Measurements from ENCODE around the gene PCDHGA1. TPM values are rescaled to one million over a fixed set of nuclear protein-coding genes. Genes with fewer than 3 reads are reported as not detected.

The PCDHGA1 gene
- total RNA-seq, 1 experiment from 2014 or later: 0.63 TPM

- Histone ChIP-seq H4K91ac (ENCODE audit: insufficient read length, low read depth, low read length) (no peak within 1 kb of the TSS), H4K5ac (ENCODE audit: insufficient read length, low read depth, low read length) (no peak within 1 kb of the TSS), H2AK5ac (ENCODE audit: insufficient read length, low read length) (no peak within 1 kb of the TSS), H3K27me3 (ENCODE audit: insufficient read depth, low read length) (no peaks in the 10 kb centered on the region), H3K79me2 (ENCODE audit: insufficient read depth, low read length) (no peaks in the 10 kb centered on the region), H3K79me1 (ENCODE audit: insufficient read depth, low read depth, low read length, poor library complexity, severe bottlenecking) (no peaks in the 10 kb centered on the region), H2BK12ac (ENCODE audit: insufficient read length, low read depth, low read length) (no peak within 1 kb of the TSS), H2BK120ac (ENCODE audit: low read depth, low read length, poor library complexity, severe bottlenecking) (no peak within 1 kb of the TSS), H3K9ac (ENCODE audit: extremely low read depth, insufficient read length, low read length) (no peak within 1 kb of the TSS), H3K23me2 (ENCODE audit: insufficient read length, low read depth, low read length, poor library complexity, severe bottlenecking) (no peaks in the 10 kb centered on the region), H2BK5ac (ENCODE audit: insufficient read length, low read length) (no peak within 1 kb of the TSS), H2AFZ (ENCODE audit: low read length) (peak within 1 kb of the TSS; percentile 35), H3K4me2 (ENCODE audit: insufficient read depth, insufficient read length, low read length) (no peak within 1 kb of the TSS), H3T11ph (ENCODE audit: low read length) (no peak within 1 kb of the TSS), H3K4me1 (ENCODE audit: insufficient read depth, low read length) (no peaks in the 10 kb centered on the region), H3K27ac (ENCODE audit: insufficient read length, low read depth, low read length) (no peak within 1 kb of the TSS), H2BK15ac (ENCODE audit: low read depth, low read length) (no peak within 1 kb of the TSS), H3K23ac (ENCODE audit: insufficient read length, low read depth, low read length) (no peak within 1 kb of the TSS), H4K8ac (replicated peaks; ENCODE audit: insufficient read length, low read depth, low read length) (no peak within 1 kb of the TSS), H3K4ac (ENCODE audit: low read depth, low read length) (no peak within 1 kb of the TSS), H3K9me3 (ENCODE audit: control insufficient read depth, low read depth, low read length) (peaks cover 25% of the 10 kb centered on the region), H4K20me1 (ENCODE audit: control insufficient read depth, insufficient read depth, insufficient read length) (no peaks in the 10 kb centered on the region), H3K14ac (ENCODE audit: insufficient read depth, low read length) (no peak within 1 kb of the TSS), H2BK20ac (ENCODE audit: low read depth, low read length, poor library complexity, severe bottlenecking) (no peak within 1 kb of the TSS), H3K18ac (ENCODE audit: insufficient read length, low read depth, low read length) (no peak within 1 kb of the TSS), H3K56ac (ENCODE audit: insufficient read length, low read depth, low read length) (no peak within 1 kb of the TSS)
- no peak within 1 kb of the TSS for H3K27ac Mint-ChIP-seq
- no CpG with 5 or more reads among the region's 9 CpGs for WGBS (ENCODE audit: extremely low coverage, insufficient read length, low lambda C conversion rate)
- H3K4me1 Mint-ChIP-seq: peaks cover 2 to 4% of the 10 kb centered on the region in 2 experiments; a peak in 2 of 4 replicates
- H3K9me3 Mint-ChIP-seq: peaks cover 65 to 77% of the 10 kb centered on the region in 2 experiments
- peaks cover 17 to 52% (median 33%) of the 10 kb centered on the region in 3 experiments for H3K36me3 Mint-ChIP-seq (ENCODE audit: insufficient read depth in 1 of 3, low read depth in 3 of 3)
- no peak for DNase-seq
- TF ChIP-seq CTCF (conservative IDR thresholded peaks at IDR 0.05): peak; percentile 66
- H3K4me3 Mint-ChIP-seq: peak within 1 kb of the TSS in 1 of 2 experiments; percentile 44; a peak in 1 of 5 replicates
- H3K27me3 Mint-ChIP-seq (ENCODE audit: low read depth): peaks cover 9% of the 10 kb centered on the region
These were observed 13.1 kb downstream of the PCDHGA1 start, which contains the start of gene PCDHGA3 for GRCh38 chr5:141343242-141343952. Gene PCDHGA3, plus strand, starts transcription at chr5:141343829. Its CDS starts 205 bp downstream, at chr5:141344034.
